Measurements from ENCODE around the gene EED. TPM values are rescaled to one million over a fixed set of nuclear protein-coding genes. Genes with fewer than 3 reads are reported as not detected.

EED gene
- total RNA-seq, 1 experiment from 2014 or later = 25.2 TPM

GRCh38 chr11:86241956-86242535 lies 2.5 kb upstream of the EED start:
- intact Hi-C loops (cut with micrococcal nuclease) = no loop called here
- ChIA-PET RAD21 (ENCODE audit: low non-redundant PET in 1 of 2, low total read pairs in 2 of 2, uncharacterized antibody in 2 of 2, unreplicated experiment in 2 of 2) (no interaction called here), POLR2A (no interaction called here), CTCF (no interaction called here)
- DNase-seq (ENCODE audit: low read depth, low spot score) = no peak
- H3K4me2 ChIP-seq (ENCODE audit: low read length) = no peak overlapping the region
- no peaks in the 10 kb centered on the region for H3K27me3 ChIP-seq (ENCODE audit: insufficient read depth, low read length)
- no TSS peak for BruUV-seq (replicated peaks)
- TF ChIP-seq MAX (IDR thresholded peaks at IDR 0.05) (no peak), FOSL1 (IDR thresholded peaks at IDR 0.05; ENCODE audit: low read depth) (no peak), JUND (IDR thresholded peaks at IDR 0.05) (no peak), ATF3 (IDR thresholded peaks at IDR 0.05) (no peak), ZBTB33 (IDR thresholded peaks at IDR 0.05; ENCODE audit: extremely low read depth, insufficient replicate concordance, low read length) (no peak), RAD21 (IDR thresholded peaks at IDR 0.05; ENCODE audit: low read depth) (no peak), POLR2A (IDR thresholded peaks at IDR 0.05; ENCODE audit: borderline replicate concordance, extremely low read depth, insufficient read depth, insufficient read length) (no peak), CEBPB (IDR thresholded peaks at IDR 0.05; ENCODE audit: low read depth) (no peak), EGR1 (IDR thresholded peaks at IDR 0.05; ENCODE audit: low read depth) (no peak), TCF7L2 (IDR thresholded peaks at IDR 0.05; ENCODE audit: borderline replicate concordance, extremely low read depth, insufficient read depth, insufficient read length) (no peak), POLR2AphosphoS5 (IDR thresholded peaks at IDR 0.05; ENCODE audit: low read depth, low read length) (no peak), REST (IDR thresholded peaks at IDR 0.05; ENCODE audit: low read depth) (no peak)
- H4K20me1 ChIP-seq (ENCODE audit: insufficient read depth) = peaks cover 2% of the 10 kb centered on the region; the same call in 1 of the 2 replicates
- H3K4me3 ChIP-seq (replicated peaks in 1 of 2; ENCODE audit: low read depth in 1 of 2, low read length in 2 of 2) = no peak overlapping the region
- no peak overlapping the region for H3K9ac ChIP-seq (ENCODE audit: low read length)
- no peaks in the 10 kb centered on the region for H3K9me3 ChIP-seq (ENCODE audit: control insufficient read depth in 1 of 2, insufficient read depth in 1 of 2, low read depth in 1 of 2, low read length in 2 of 2)
- ATAC-seq = no peak
- no peaks in the 10 kb centered on the region for H3K36me3 ChIP-seq (ENCODE audit: control insufficient read depth in 1 of 2, insufficient read depth in 2 of 2, low read length in 2 of 2)
- H3K27ac ChIP-seq (ENCODE audit: low read depth, low read length) = no peak overlapping the region
- H3K79me2 ChIP-seq (ENCODE audit: insufficient read depth, low read length) = peaks cover 19% of the 10 kb centered on the region
- no peaks in the 10 kb centered on the region for H3K9me2 ChIP-seq (ENCODE audit: insufficient read depth)
- H2AFZ ChIP-seq (ENCODE audit: low read depth, low read length, poor library complexity, severe bottlenecking) = no peak overlapping the region
- H3K4me1 ChIP-seq (ENCODE audit: control insufficient read depth in 1 of 2, insufficient read depth in 2 of 2, low read length in 2 of 2) = peaks cover 7 to 16% of the 10 kb centered on the region in 2 experiments

All from HCT116 (cell line).